ENCODE data around the gene LANCL2. TPM values are rescaled to one million over a fixed set of nuclear protein-coding genes. Genes with fewer than 3 reads are reported as not detected.

The LANCL2 gene
- polyA plus RNA-seq, 3 donors: 6.4 to 11.8 (median 8.3) TPM

DNA sequence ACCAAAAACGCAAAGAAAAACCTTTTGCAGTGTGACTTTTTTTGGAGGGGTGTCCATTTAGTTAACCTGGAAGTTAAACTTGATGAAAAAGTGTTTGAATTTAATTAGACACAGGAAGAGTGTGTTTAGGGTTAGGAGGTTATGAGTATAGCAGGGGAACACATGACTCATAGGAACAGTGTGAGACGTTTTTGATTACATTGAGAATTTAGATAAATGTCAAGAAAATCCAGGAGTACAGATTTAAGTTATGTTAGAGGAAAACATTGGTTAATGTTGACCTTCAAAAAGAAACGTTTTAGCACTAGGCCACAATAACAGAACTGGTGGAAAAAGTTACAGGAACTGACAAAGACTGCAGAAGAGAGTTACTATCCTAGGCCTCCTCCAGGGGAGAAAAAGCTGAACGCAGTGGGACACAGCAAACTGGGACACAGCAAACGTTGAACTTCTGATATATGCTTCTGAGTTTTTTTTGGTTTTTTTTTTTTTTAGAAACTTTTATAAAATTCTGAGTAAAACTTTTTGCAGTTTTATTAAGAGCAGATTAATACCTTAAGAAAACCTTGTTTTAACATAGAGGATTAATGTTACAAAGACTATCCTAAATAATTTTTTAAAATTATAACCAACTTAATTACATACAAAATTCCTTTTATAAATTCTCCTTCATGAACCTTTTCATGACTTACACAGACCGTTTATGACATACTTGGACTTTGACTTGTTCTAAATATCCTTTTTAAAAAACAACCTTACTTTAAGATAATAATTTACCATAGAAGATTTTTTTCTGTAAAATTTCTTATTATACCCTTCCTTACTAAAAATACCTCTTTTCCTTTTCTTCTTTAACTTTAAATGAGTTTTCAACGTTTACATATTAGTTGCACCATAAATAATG is 22.2 kb downstream of the LANCL2 start:
- H3K9me3 ChIP-seq (replicated peaks in 1 of 2; ENCODE audit: control insufficient read depth in 1 of 2, insufficient read depth in 1 of 2, low read length in 2 of 2): peaks cover 44 to 45% of the 10 kb centered on the region in 2 donors
- whole genome bisulfite sequencing (ENCODE audit: insufficient coverage): 96% methylated on average over 4 of the region's 7 CpGs
- H3K79me2 ChIP-seq (ENCODE audit: insufficient read depth, low read length): no peaks in the 10 kb centered on the region
- H3K27me3 Mint-ChIP-seq (ENCODE audit: low read depth in 3 of 3): no peaks in the 10 kb centered on the region
- H3K4me3 ChIP-seq (replicated peaks in 1 of 3; ENCODE audit: low read depth in 2 of 3, low read length in 3 of 3): no peak overlapping the region
- DNase-seq: no peak
- H3K9ac ChIP-seq (ENCODE audit: insufficient read depth, low read length, poor library complexity, severe bottlenecking): no peak overlapping the region
- no peak overlapping the region for H3K27ac Mint-ChIP-seq
- H3K4me3 Mint-ChIP-seq: no peak overlapping the region
- no peak overlapping the region for H3K4me2 ChIP-seq (replicated peaks; ENCODE audit: extremely low read depth, low read length, poor library complexity, severe bottlenecking)
- no peaks in the 10 kb centered on the region for H3K4me1 ChIP-seq (ENCODE audit: control insufficient read depth in 1 of 2, insufficient read depth in 2 of 2, low read length in 2 of 2)
- TF ChIP-seq, protein P1, sequence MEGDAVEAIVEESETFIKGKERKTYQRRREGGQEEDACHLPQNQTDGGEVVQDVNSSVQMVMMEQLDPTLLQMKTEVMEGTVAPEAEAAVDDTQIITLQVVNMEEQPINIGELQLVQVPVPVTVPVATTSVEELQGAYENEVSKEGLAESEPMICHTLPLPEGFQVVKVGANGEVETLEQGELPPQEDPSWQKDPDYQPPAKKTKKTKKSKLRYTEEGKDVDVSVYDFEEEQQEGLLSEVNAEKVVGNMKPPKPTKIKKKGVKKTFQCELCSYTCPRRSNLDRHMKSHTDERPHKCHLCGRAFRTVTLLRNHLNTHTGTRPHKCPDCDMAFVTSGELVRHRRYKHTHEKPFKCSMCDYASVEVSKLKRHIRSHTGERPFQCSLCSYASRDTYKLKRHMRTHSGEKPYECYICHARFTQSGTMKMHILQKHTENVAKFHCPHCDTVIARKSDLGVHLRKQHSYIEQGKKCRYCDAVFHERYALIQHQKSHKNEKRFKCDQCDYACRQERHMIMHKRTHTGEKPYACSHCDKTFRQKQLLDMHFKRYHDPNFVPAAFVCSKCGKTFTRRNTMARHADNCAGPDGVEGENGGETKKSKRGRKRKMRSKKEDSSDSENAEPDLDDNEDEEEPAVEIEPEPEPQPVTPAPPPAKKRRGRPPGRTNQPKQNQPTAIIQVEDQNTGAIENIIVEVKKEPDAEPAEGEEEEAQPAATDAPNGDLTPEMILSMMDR (IDR thresholded peaks at IDR 0.05): no peak
- H4K20me1 ChIP-seq (ENCODE audit: insufficient read depth, low read length): no peaks in the 10 kb centered on the region
- H3K36me3 ChIP-seq (replicated peaks in 1 of 2; ENCODE audit: control insufficient read depth in 1 of 2, insufficient read depth in 2 of 2, low read length in 2 of 2): no peaks in the 10 kb centered on the region
- no peak overlapping the region for H3K27ac ChIP-seq (ENCODE audit: low read depth in 1 of 2, low read length in 2 of 2)
- no peaks in the 10 kb centered on the region for H3K27me3 ChIP-seq (ENCODE audit: control insufficient read depth in 2 of 2, insufficient read depth in 2 of 2, low read length in 2 of 2)
- peaks cover 37 to 74% (median 57%) of the 10 kb centered on the region in 7 donors for H3K9me3 Mint-ChIP-seq
- intact Hi-C loops (cut with micrococcal nuclease): no loop called here
- no peak overlapping the region for H2AFZ ChIP-seq (ENCODE audit: insufficient read depth, low read depth, low read length, poor library complexity, severe bottlenecking)
- peaks cover 5 to 8% of the 10 kb centered on the region in 2 donors for H3K36me3 Mint-ChIP-seq
- H3K4me1 Mint-ChIP-seq: no peaks in the 10 kb centered on the region

DNA sequence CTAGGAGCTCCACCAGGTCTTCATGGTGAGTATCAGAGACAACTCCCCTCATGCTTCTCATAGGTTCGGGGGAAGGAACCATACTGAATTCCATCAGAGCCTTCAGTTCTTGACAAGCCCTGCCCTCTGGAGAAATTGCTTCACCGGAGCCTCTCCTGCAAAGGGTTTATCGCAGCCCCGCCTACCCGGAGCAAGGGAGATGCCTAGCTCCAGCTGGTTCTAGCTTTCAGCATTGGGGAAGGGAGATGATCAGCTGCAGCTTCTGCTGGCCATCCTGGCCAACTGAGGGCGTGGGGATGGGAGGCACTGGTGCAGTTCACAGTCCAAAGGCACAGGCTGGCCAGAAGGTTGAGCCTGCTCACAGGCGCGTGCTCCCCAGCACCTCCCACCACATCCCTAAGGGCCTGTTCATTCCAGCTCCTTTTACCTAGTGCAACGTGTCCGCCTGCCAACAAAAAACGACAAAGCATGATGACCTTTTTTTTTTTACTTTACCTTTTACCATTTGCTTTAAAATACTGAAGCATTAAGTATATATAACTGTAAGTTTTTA is 31.2 kb downstream of the LANCL2 start:
- Histone ChIP-seq H3K27ac (ENCODE audit: low read depth in 1 of 2, low read length in 2 of 2) (no peak overlapping the region), H3K9ac (ENCODE audit: insufficient read depth, low read length, poor library complexity, severe bottlenecking) (no peak overlapping the region), H3K36me3 (replicated peaks in 1 of 2; ENCODE audit: control insufficient read depth in 1 of 2, insufficient read depth in 2 of 2, low read length in 2 of 2) (peaks cover 2 to 12% of the 10 kb centered on the region in 2 donors), H3K79me2 (ENCODE audit: insufficient read depth, low read length) (no peaks in the 10 kb centered on the region), H3K4me1 (ENCODE audit: control insufficient read depth in 1 of 2, insufficient read depth in 2 of 2, low read length in 2 of 2) (no peaks in the 10 kb centered on the region), H4K20me1 (ENCODE audit: insufficient read depth, low read length) (no peaks in the 10 kb centered on the region), H3K27me3 (ENCODE audit: control insufficient read depth in 2 of 2, insufficient read depth in 2 of 2, low read length in 2 of 2) (no peaks in the 10 kb centered on the region), H3K4me2 (replicated peaks; ENCODE audit: extremely low read depth, low read length, poor library complexity, severe bottlenecking) (no peak overlapping the region), H3K4me3 (replicated peaks in 1 of 3; ENCODE audit: low read depth in 2 of 3, low read length in 3 of 3) (no peak overlapping the region), H2AFZ (ENCODE audit: insufficient read depth, low read depth, low read length, poor library complexity, severe bottlenecking) (no peak overlapping the region), H3K9me3 (replicated peaks in 1 of 2; ENCODE audit: control insufficient read depth in 1 of 2, insufficient read depth in 1 of 2, low read length in 2 of 2) (no peaks in the 10 kb centered on the region)
- no peaks in the 10 kb centered on the region for H3K4me1 Mint-ChIP-seq
- DNase-seq: no peak
- H3K4me3 Mint-ChIP-seq: no peak overlapping the region
- no peaks in the 10 kb centered on the region for H3K27me3 Mint-ChIP-seq (ENCODE audit: low read depth in 3 of 3)
- peaks cover 26 to 31% of the 10 kb centered on the region in 2 donors for H3K36me3 Mint-ChIP-seq
- peaks cover 0 to 2% (median 0%) of the 10 kb centered on the region in 7 donors for H3K9me3 Mint-ChIP-seq
- TF ChIP-seq, protein P1 (IDR thresholded peaks at IDR 0.05): no peak
- H3K27ac Mint-ChIP-seq: no peak overlapping the region
- WGBS (ENCODE audit: insufficient coverage): 96% methylated on average over 8 of the region's 11 CpGs
- intact Hi-C loops (cut with micrococcal nuclease): no loop called here

Measured in CD14-positive monocyte (primary cell).